AG04450 (cell line): ENCODE data around the gene SLC15A4. TPM values are rescaled to one million over a fixed set of nuclear protein-coding genes. Genes with fewer than 3 reads are reported as not detected.

Source experiments
- CTCF ChIA-PET: fragments of 300-600, 350-600 bp; formaldehyde crosslinking; extraction: SDS; loops from one replicate; lab custom pipeline; 2022; ENCODE audit warnings: antibody characterized with exemption, inconsistent platforms; lab: Charles Lee
- POLR2A ChIA-PET: fragments of 350-600 bp; formaldehyde crosslinking; extraction: SDS; loops from one replicate; lab custom pipeline; 2021; ENCODE audit warnings: antibody characterized with exemption, inconsistent platforms; lab: Yijun Ruan, JAX
- DNase-seq: peaks from one replicate; pipeline ENCODE4 v3.0.0-alpha.2; 2011; ENCODE audit warnings: low read depth, low spot score
- H3K27ac ChIP-seq: one replicate; pipeline ENCODE4 v1.5.1; 2012; ENCODE audit warnings: low read depth, low read length, control low read depth
- H3K27me3 ChIP-seq: one replicate; pipeline ENCODE4 v1.6.0; 2012; ENCODE audit warnings: low read length; ENCODE audit not compliant: control insufficient read depth, insufficient read depth
- H3K4me3 ChIP-seq: 2 replicates; pipeline ENCODE4 v1.5.1; 2011; ENCODE audit warnings: mild to moderate bottlenecking, low read depth, low read length, control low read depth
- H3K9me3 ChIP-seq: 2 replicates; pipeline ENCODE4 v1.5.1; 2012; ENCODE audit warnings: low read length; ENCODE audit not compliant: control insufficient read depth, insufficient read depth
- CTCF ChIP-seq: IDR thresholded peaks from 2 replicates; pipeline ENCODE4 v1.5.1; 2011; ENCODE audit warnings: low read depth, low read length, control low read depth, inconsistent platforms
- polyA plus RNA-seq: library from polyadenylated mRNA; depleted of rRNA; stranded (reverse); fragments of >200 nt; gene quantifications from 2 replicates; pipeline ENCODE4 v1.2.3, GENCODE V29; 2011

The SLC15A4 gene
- polyA plus RNA-seq, 1 experiment = 21.2 TPM

GRCh38 chr12:128779901-128780300 lies 43.9 kb downstream of the SLC15A4 start:
- POLR2A ChIA-PET = no interaction called here
- Histone ChIP-seq H3K27ac (no peak overlapping the region), H3K4me3 (no peak overlapping the region), H3K27me3 (no peaks in the 10 kb centered on the region), H3K9me3 (peaks cover 7% of the 10 kb centered on the region; the same call in 1 of the 2 replicates)
- no peak for DNase-seq
- no peak for TF ChIP-seq CTCF
- CTCF ChIA-PET = no interaction called here

GRCh38 chr12:128772249-128772648 lies 51.5 kb downstream of the SLC15A4 start:
- H3K27ac ChIP-seq = no peak overlapping the region
- no peak for DNase-seq
- H3K27me3 ChIP-seq = no peaks in the 10 kb centered on the region
- CTCF ChIA-PET = interaction anchor here (0.5 to 2.1 kb wide), 2 partner anchors 11 to 84 kb away, joined by 3 to 23 read pairs; no protein-coding TSS in a partner anchor
- TF ChIP-seq CTCF = no peak
- POLR2A ChIA-PET = no interaction called here
- no peak overlapping the region for H3K4me3 ChIP-seq
- H3K9me3 ChIP-seq = peaks cover 6% of the 10 kb centered on the region

GRCh38 chr12:128771681-128772080 lies 52.1 kb downstream of the SLC15A4 start:
- H3K4me3 ChIP-seq = no peak overlapping the region
- no peak overlapping the region for H3K27ac ChIP-seq
- DNase-seq = no peak
- ChIA-PET CTCF (interaction anchor here (2.1 kb wide), 1 partner anchor 12 kb away, joined by 23 read pairs; no protein-coding TSS in a partner anchor), POLR2A (no interaction called here)
- peaks cover 6% of the 10 kb centered on the region for H3K9me3 ChIP-seq
- no peak for TF ChIP-seq CTCF
- no peaks in the 10 kb centered on the region for H3K27me3 ChIP-seq

- H3K27ac ChIP-seq = no peak overlapping the region
- H3K4me3 ChIP-seq = no peak overlapping the region
- peaks cover 34% of the 10 kb centered on the region for H3K9me3 ChIP-seq
- CTCF ChIA-PET = no interaction called here
- no peak for DNase-seq
- TF ChIP-seq CTCF = no peak
- POLR2A ChIA-PET = no interaction called here
- no peaks in the 10 kb centered on the region for H3K27me3 ChIP-seq
Measured at GRCh38 chr12:128767518-128767917, 56.2 kb downstream of the SLC15A4 start.

GRCh38 chr12:128766738-128767501 lies 56.8 kb downstream of the SLC15A4 start:
- ChIA-PET CTCF (no interaction called here), POLR2A (no interaction called here)
- H3K4me3 ChIP-seq = no peak overlapping the region
- peaks cover 34% of the 10 kb centered on the region for H3K9me3 ChIP-seq
- H3K27me3 ChIP-seq = no peaks in the 10 kb centered on the region
- no peak for DNase-seq
- no peak overlapping the region for H3K27ac ChIP-seq
- no peak for TF ChIP-seq CTCF
